Measurements from ENCODE around the gene UTP3. TPM values are rescaled to one million over a fixed set of nuclear protein-coding genes. Genes with fewer than 3 reads are reported as not detected.

The UTP3 gene
- total RNA-seq, 1 donor from 2014 or later: 15.7 TPM

DNA sequence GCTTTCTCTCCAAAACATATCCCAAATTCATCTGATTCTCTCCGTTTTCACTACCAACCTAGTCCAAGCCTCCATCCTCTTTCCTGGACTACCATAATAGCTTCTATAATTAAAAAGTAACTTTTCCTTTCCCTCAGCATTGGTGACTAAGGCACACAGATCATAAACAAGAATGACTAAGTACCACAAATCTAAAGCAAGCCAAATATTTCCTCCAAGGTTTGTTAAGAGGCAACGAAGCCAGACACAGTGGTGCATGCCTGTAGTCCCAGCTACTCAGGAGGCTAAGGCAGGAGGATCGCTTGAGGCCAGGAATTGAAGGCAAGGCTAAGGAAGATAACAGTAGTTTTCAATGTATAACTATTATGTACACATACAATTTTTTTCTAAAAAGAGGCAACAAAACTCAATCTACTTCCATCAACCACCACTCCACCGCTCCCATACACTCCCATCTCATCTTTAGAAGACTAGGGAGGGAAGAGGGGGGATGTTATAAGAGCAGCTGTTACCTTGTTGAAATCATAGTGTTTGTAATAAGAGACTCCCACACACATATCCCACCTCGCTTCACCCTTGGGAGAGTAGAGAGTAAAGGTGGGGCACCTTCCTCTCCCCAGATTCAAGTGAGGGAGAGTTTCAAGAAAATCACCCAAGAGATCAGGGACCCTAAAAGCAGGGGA is 17.9 kb upstream of the UTP3 start:
- intact Hi-C loops (cut with DNase I): no loop called here

DNA sequence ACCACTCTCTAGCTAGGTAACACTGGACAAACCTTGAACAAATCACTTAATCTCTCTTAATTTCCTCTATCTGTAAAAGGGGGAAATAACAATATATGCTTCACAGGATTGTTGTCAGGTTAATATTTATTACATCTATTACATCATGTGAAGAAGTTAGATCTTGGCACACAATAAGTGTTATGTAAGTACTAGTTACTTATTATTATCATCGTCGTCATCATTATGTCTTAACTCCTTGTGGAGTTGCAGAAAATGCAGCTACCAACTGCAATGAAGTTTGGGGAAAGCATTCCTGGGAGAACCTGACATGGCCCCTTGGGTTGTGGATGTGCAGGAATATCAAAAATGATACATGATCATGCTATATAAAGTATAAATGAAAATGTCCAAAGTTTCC is 17.2 kb upstream of the UTP3 start:
- no peak for TF ChIP-seq POLR2A (IDR thresholded peaks at IDR 0.05)
- TF ChIP-seq, protein P1, sequence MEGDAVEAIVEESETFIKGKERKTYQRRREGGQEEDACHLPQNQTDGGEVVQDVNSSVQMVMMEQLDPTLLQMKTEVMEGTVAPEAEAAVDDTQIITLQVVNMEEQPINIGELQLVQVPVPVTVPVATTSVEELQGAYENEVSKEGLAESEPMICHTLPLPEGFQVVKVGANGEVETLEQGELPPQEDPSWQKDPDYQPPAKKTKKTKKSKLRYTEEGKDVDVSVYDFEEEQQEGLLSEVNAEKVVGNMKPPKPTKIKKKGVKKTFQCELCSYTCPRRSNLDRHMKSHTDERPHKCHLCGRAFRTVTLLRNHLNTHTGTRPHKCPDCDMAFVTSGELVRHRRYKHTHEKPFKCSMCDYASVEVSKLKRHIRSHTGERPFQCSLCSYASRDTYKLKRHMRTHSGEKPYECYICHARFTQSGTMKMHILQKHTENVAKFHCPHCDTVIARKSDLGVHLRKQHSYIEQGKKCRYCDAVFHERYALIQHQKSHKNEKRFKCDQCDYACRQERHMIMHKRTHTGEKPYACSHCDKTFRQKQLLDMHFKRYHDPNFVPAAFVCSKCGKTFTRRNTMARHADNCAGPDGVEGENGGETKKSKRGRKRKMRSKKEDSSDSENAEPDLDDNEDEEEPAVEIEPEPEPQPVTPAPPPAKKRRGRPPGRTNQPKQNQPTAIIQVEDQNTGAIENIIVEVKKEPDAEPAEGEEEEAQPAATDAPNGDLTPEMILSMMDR (IDR thresholded peaks at IDR 0.05): no peak
- no peak for TF ChIP-seq POLR2AphosphoS5 (IDR thresholded peaks at IDR 0.05; ENCODE audit: insufficient read depth in 1 of 2, low read depth in 1 of 2)
- Histone ChIP-seq H3K4me1 (no peaks in the 10 kb centered on the region), H3K27me3 (no peaks in the 10 kb centered on the region), H3K9me3 (no peaks in the 10 kb centered on the region), H3K36me3 (no peaks in the 10 kb centered on the region), H3K4me3 (no peak overlapping the region), H3K27ac (no peak overlapping the region)
- intact Hi-C loops (cut with DNase I): no loop called here
- no peak for DNase-seq (ENCODE audit: extremely low spot score in 2 of 2)

More for the DNA sequence above, 17.9 kb upstream of the UTP3 start:
- Histone ChIP-seq H3K4me1 (no peaks in the 10 kb centered on the region), H3K9me3 (no peaks in the 10 kb centered on the region), H3K36me3 (no peaks in the 10 kb centered on the region), H3K27me3 (no peaks in the 10 kb centered on the region), H3K27ac (no peak overlapping the region), H3K4me3 (no peak overlapping the region)
- TF ChIP-seq POLR2AphosphoS5 (IDR thresholded peaks at IDR 0.05; ENCODE audit: insufficient read depth in 1 of 2, low read depth in 1 of 2) (no peak), POLR2A (IDR thresholded peaks at IDR 0.05) (no peak)
- TF ChIP-seq, protein P1 (IDR thresholded peaks at IDR 0.05): no peak
- no peak for DNase-seq (ENCODE audit: extremely low spot score in 2 of 2)

- intact Hi-C loops (cut with DNase I): no loop called here
- TF ChIP-seq POLR2AphosphoS5 (IDR thresholded peaks at IDR 0.05; ENCODE audit: insufficient read depth in 1 of 2, low read depth in 1 of 2) (no peak), POLR2A (IDR thresholded peaks at IDR 0.05) (no peak)
- TF ChIP-seq, protein P1 (IDR thresholded peaks at IDR 0.05): no peak
- no peak for DNase-seq (ENCODE audit: extremely low spot score in 2 of 2)
Observed at GRCh38 chr4:70674191-70674590, 14.1 kb upstream of the UTP3 start.

DNA sequence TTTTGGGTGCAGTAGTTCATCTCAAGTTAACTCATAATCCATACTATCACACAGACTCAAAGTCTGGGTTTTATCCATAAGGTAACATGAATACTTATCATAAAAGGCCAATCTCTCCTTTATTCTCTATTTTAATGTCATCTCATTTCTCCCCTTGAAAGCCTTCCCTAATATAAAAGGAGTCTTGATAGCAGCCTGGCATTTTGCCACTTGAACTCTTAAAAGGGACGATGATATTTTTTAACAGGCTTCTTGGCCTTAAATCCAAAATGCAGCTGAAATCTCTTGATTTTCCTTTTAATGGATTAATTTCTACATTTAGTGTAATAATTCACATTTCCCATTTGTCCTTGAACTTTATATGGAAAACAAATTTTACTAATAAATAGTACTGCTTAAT is 13.6 kb upstream of the UTP3 start:
- no peaks in the 10 kb centered on the region for H3K27me3 ChIP-seq
- no peaks in the 10 kb centered on the region for H3K9me3 ChIP-seq
- TF ChIP-seq POLR2AphosphoS5 (IDR thresholded peaks at IDR 0.05; ENCODE audit: insufficient read depth in 1 of 2, low read depth in 1 of 2): no peak
- TF ChIP-seq, protein P1 (IDR thresholded peaks at IDR 0.05): no peak
- TF ChIP-seq POLR2A (IDR thresholded peaks at IDR 0.05): no peak
- DNase-seq (ENCODE audit: extremely low spot score in 2 of 2): no peak
- intact Hi-C loops (cut with DNase I): no loop called here
- H3K4me1 ChIP-seq: no peaks in the 10 kb centered on the region
- no peak overlapping the region for H3K4me3 ChIP-seq
- H3K36me3 ChIP-seq: no peaks in the 10 kb centered on the region
- no peak overlapping the region for H3K27ac ChIP-seq

More at GRCh38 chr4:70674191-70674590, 14.1 kb upstream of the UTP3 start:
- H3K27me3 ChIP-seq: no peaks in the 10 kb centered on the region
- H3K4me3 ChIP-seq: no peak overlapping the region
- no peak overlapping the region for H3K27ac ChIP-seq
- H3K4me1 ChIP-seq: no peaks in the 10 kb centered on the region
- no peaks in the 10 kb centered on the region for H3K36me3 ChIP-seq
- no peaks in the 10 kb centered on the region for H3K9me3 ChIP-seq

DNA sequence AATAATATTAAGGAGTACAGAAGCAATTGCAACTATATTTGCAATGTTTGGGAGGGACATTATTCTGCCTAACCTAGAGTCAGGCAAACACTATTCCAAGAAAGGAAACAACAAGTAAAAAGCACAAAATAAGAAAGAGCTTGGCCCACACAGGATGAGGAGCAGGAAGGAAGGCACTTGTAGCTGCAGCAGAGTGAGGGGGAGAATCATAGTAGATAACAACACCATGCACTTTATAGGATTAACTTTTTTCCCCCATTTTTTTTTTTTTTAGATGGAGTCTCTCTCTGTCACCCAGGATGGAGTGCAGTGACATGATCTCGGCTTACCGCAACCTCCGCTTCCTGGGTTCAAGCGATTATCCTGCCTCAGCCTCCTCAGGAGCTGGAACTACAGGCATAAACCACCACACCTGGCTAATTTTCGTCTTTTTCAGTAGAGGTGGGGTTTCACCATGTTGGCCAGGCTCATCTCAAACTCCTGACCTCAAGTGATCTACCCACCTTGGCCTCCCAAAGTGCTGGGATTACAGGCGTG is 11.7 kb upstream of the UTP3 start:
- DNase-seq (ENCODE audit: extremely low spot score in 2 of 2): no peak
- no peak overlapping the region for H3K27ac ChIP-seq
- no peaks in the 10 kb centered on the region for H3K27me3 ChIP-seq

More for the DNA sequence above, 11.7 kb upstream of the UTP3 start:
- no peak for TF ChIP-seq POLR2A (IDR thresholded peaks at IDR 0.05)
- TF ChIP-seq POLR2AphosphoS5 (IDR thresholded peaks at IDR 0.05; ENCODE audit: insufficient read depth in 1 of 2, low read depth in 1 of 2): no peak
- intact Hi-C loops (cut with DNase I): no loop called here
- Histone ChIP-seq H3K4me1 (no peaks in the 10 kb centered on the region), H3K36me3 (no peaks in the 10 kb centered on the region), H3K9me3 (no peaks in the 10 kb centered on the region), H3K4me3 (no peak overlapping the region)
